Posterior vena cava (tissue), 2 donors: Measurements from ENCODE around the gene APLP1. TPM values are rescaled to one million over a fixed set of nuclear protein-coding genes. Genes with fewer than 3 reads are reported as not detected.
"Not testable (repeated sequence)": the region's sequence is repeated elsewhere in the genome, so short reads cannot be mapped to it uniquely, and the experiment has no call there.

Source experiments
- DNase-seq: peaks from one replicate; pipeline ENCODE4 v3.0.0-alpha.2; 2020; ENCODE audit warnings: low spot score
- intact Hi-C, 2 donors: fragments of 100-400 bp; cut with DNase I; formaldehyde crosslinking; loops; one replicate each; pipeline versions ENCODE4 v1.14.1 to v1.14.2; 2022 to 2023
- total RNA-seq, 2 donors: library from RNA; stranded (reverse); fragmentation: NEBNext Ultra II Directional; extraction: Animal tissue kit (Norgen Biotek cat#: 25700); gene quantifications; one replicate each; pipeline ENCODE4 v1.2.1, GENCODE V29; 2021
- donor health status: DM: yes; HTN: yes; CAD: no.
- donor health status: DM: yes; HTN: yes; CAD: no.

The APLP1 gene
- total RNA-seq, 2 donors from 2014 or later = 3.9 to 7.3 TPM

GRCh38 chr19:35851213-35852028 lies 17.0 kb upstream of the APLP1 start:
- intact Hi-C loops = no loop called here
- DNase-seq = no peak

GRCh38 chr19:35852029-35852780 lies 16.2 kb upstream of the APLP1 start, which contains the start of gene NPHS1:
TSS of gene NPHS1 (minus strand) at chr19:35852504. CDS start at chr19:35851837, 667 bp downstream.
- intact Hi-C loops = no loop called here

GRCh38 chr19:35853038-35853756 lies 15.2 kb upstream of the APLP1 start:
- DNase-seq = no peak
- intact Hi-C loops = no loop called here

More at GRCh38 chr19:35852029-35852780, 16.2 kb upstream of the APLP1 start, which contains the start of gene NPHS1:
- no peak for DNase-seq

GRCh38 chr19:35856546-35857149 lies 11.7 kb upstream of the APLP1 start, which contains the start of gene KIRREL2:
TSS of gene KIRREL2 (plus strand) at chr19:35856911. CDS start at chr19:35857120, 209 bp downstream.
- intact Hi-C loops = no loop called here

GRCh38 chr19:35858311-35858710 lies 10.1 kb upstream of the APLP1 start:
- intact Hi-C loops = no loop called here
- DNase-seq = no peak

More at GRCh38 chr19:35856546-35857149, 11.7 kb upstream of the APLP1 start, which contains the start of gene KIRREL2:
- DNase-seq = no peak

- intact Hi-C loops = no loop called here
- DNase-seq = no peak
These were observed 9.0 kb upstream of the APLP1 start for GRCh38 chr19:35859414-35859813.

GRCh38 chr19:35860436-35860817 lies 7.9 kb upstream of the APLP1 start:
- intact Hi-C loops = no loop called here
- no peak for DNase-seq

- intact Hi-C loops = no loop called here
- DNase-seq = no peak
These were observed 7.3 kb upstream of the APLP1 start for GRCh38 chr19:35860818-35861639.

- intact Hi-C loops = no loop called here
- no peak for DNase-seq
These were observed 6.7 kb upstream of the APLP1 start for GRCh38 chr19:35861640-35862160.

GRCh38 chr19:35862528-35862927 lies 5.8 kb upstream of the APLP1 start:
- no peak for DNase-seq
- intact Hi-C loops = no loop called here

- DNase-seq = no peak
- intact Hi-C loops = no loop called here
These were observed 5.4 kb upstream of the APLP1 start for GRCh38 chr19:35863018-35863417.

- no peak for DNase-seq
- intact Hi-C loops = no loop called here
These were observed 501 bp downstream of the APLP1 start for GRCh38 chr19:35868823-35869326.

- peak; percentile 89 for DNase-seq
- intact Hi-C loops = no loop called here
These were observed 1.2 kb downstream of the APLP1 start for GRCh38 chr19:35869327-35870123.

- DNase-seq, intact Hi-C loops: not testable (repeated sequence)
These were observed 1.9 kb downstream of the APLP1 start for GRCh38 chr19:35870124-35870736.

GRCh38 chr19:35870798-35871197 lies 2.4 kb downstream of the APLP1 start:
- intact Hi-C loops = no loop called here

GRCh38 chr19:35871611-35872010 lies 3.2 kb downstream of the APLP1 start:
- DNase-seq = no peak
- intact Hi-C loops = no loop called here

More at GRCh38 chr19:35870798-35871197, 2.4 kb downstream of the APLP1 start:
- no peak for DNase-seq

- DNase-seq = no peak
These were observed 3.8 kb downstream of the APLP1 start for GRCh38 chr19:35872180-35872579.

More at GRCh38 chr19:35872180-35872579, 3.8 kb downstream of the APLP1 start:
- intact Hi-C loops = no loop called here
